Neural progenitor cell (in vitro differentiated cells): ENCODE data around the gene PPP3R1. TPM values are rescaled to one million over a fixed set of nuclear protein-coding genes. Genes with fewer than 3 reads are reported as not detected.
"Not testable (repeated sequence)": the region's sequence is repeated elsewhere in the genome, so short reads cannot be mapped to it uniquely, and the experiment has no call there.

Experiments
- DNase-seq: peaks from one replicate; pipeline ENCODE4 v3.0.0-alpha.2; 2016; ENCODE audit warnings: low spot score
- H2AFZ ChIP-seq: fragments of 200-600 bp; sonication (generic); replicated peaks from 2 replicates; pipeline ENCODE4 v1.6.1; 2016; ENCODE audit warnings: antibody characterized with exemption
- H3F3A ChIP-seq: fragments of 200-600 bp; sonication (generic); 2 replicates; pipeline ENCODE4 v1.6.1; 2016; ENCODE audit warnings: antibody characterized with exemption, low read depth
- H3K27ac ChIP-seq: fragments of 200-600 bp; sonication (generic); 2 replicates; pipeline ENCODE4 v1.5.1; 2016; ENCODE audit warnings: mild to moderate bottlenecking
- H3K27me3 ChIP-seq: fragments of 200-600 bp; sonication (generic); 2 replicates; pipeline ENCODE4 v1.6.1; 2016; ENCODE audit warnings: mild to moderate bottlenecking, moderate library complexity
- H3K36me3 ChIP-seq: fragments of 200-600 bp; sonication (generic); 2 replicates; pipeline ENCODE4 v1.5.1; 2016
- H3K4me1 ChIP-seq: fragments of 200-600 bp; sonication (generic); 2 replicates; pipeline ENCODE4 v1.6.1; 2016; ENCODE audit warnings: mixed run types
- H3K4me2 ChIP-seq: fragments of 200-600 bp; sonication (generic); 2 replicates; pipeline ENCODE4 v1.6.1; 2016
- H3K4me3 ChIP-seq: fragments of 200-600 bp; sonication (generic); 2 replicates; pipeline ENCODE4 v1.5.1; 2016
- H3K79me2 ChIP-seq: fragments of 200-600 bp; sonication (generic); 2 replicates; pipeline ENCODE4 v1.6.1; 2016; ENCODE audit warnings: low read depth
- H3K9ac ChIP-seq: fragments of 200-600 bp; sonication (generic); 2 replicates; pipeline ENCODE4 v1.6.1; 2016
- H3K9me3 ChIP-seq: fragments of 200-600 bp; sonication (generic); 2 replicates; pipeline ENCODE4 v1.5.1; 2016; ENCODE audit warnings: low read depth
- H4K20me1 ChIP-seq: fragments of 200-600 bp; sonication (generic); 2 replicates; pipeline ENCODE4 v1.6.1; 2016; ENCODE audit warnings: low read depth
- H3K27ac Mint-ChIP-seq: 3 replicates; pipeline ENCODE4 v1.8.0; 2021; ENCODE audit warnings: mixed read lengths
- H3K27me3 Mint-ChIP-seq: 2 replicates; pipeline ENCODE4 v1.8.0; 2022; ENCODE audit warnings: low read depth, mild to moderate bottlenecking, inconsistent platforms, moderate library complexity, mixed read lengths; ENCODE audit not compliant: insufficient read depth
- H3K36me3 Mint-ChIP-seq: 3 replicates; pipeline ENCODE4 v1.8.0; 2021; ENCODE audit warnings: mixed read lengths
- H3K4me1 Mint-ChIP-seq: 3 replicates; pipeline ENCODE4 v1.8.0; 2021; ENCODE audit warnings: mixed read lengths
- H3K4me3 Mint-ChIP-seq: 3 replicates; pipeline ENCODE4 v1.8.0; 2021; ENCODE audit warnings: mild to moderate bottlenecking, moderate library complexity, mixed read lengths
- H3K9me3 Mint-ChIP-seq: 3 replicates; pipeline ENCODE4 v1.8.0; 2020; ENCODE audit warnings: mixed read lengths
- EZH2 ChIP-seq: fragments of 200-600 bp; sonication (generic); IDR thresholded peaks from 2 replicates; pipeline ENCODE4 v1.6.1; 2017; ENCODE audit warnings: antibody characterized with exemption, mild to moderate bottlenecking, moderate library complexity
- EZH2phosphoT487 ChIP-seq: fragments of 200-600 bp; sonication (generic); IDR thresholded peaks from 2 replicates; pipeline ENCODE4 v1.6.1; 2017; ENCODE audit warnings: antibody characterized with exemption
- total RNA-seq: library from RNA; depleted of rRNA; stranded (reverse); fragments of >200 nt; gene quantifications from 2 replicates; pipeline ENCODE4 v1.2.3, GENCODE V29; 2015; ENCODE audit warnings: low replicate concordance
- TF ChIP-seq, protein P1 (sequence below): fragments of 200-600 bp; sonication (generic); IDR thresholded peaks from 2 replicates; pipeline ENCODE4 v1.5.1; 2017; ENCODE audit warnings: antibody characterized with exemption, mild to moderate bottlenecking

PPP3R1 gene
- total RNA-seq, 1 donor from 2014 or later: 41.4 TPM

GRCh38 chr2:68176657-68177056, 75.7 kb downstream of the PPP3R1 start:
- no peaks in the 10 kb centered on the region for H3K4me1 ChIP-seq
- H3K36me3 Mint-ChIP-seq: peaks cover 6% of the 10 kb centered on the region
- H3K36me3 ChIP-seq: peaks cover 9% of the 10 kb centered on the region
- H3K4me2 ChIP-seq: no peak overlapping the region
- no peak overlapping the region for H3K9ac ChIP-seq
- no peak overlapping the region for H2AFZ ChIP-seq
- H3K27ac ChIP-seq: no peak overlapping the region
- H3K4me3 ChIP-seq: no peak overlapping the region
- no peaks in the 10 kb centered on the region for H3K79me2 ChIP-seq
- H3K4me3 Mint-ChIP-seq: no peak overlapping the region
- H3K9me3 Mint-ChIP-seq: no peaks in the 10 kb centered on the region
- no peak for DNase-seq
- no peaks in the 10 kb centered on the region for H3K4me1 Mint-ChIP-seq
- TF ChIP-seq EZH2 (no peak), EZH2phosphoT487 (no peak)
- TF ChIP-seq, protein P1, sequence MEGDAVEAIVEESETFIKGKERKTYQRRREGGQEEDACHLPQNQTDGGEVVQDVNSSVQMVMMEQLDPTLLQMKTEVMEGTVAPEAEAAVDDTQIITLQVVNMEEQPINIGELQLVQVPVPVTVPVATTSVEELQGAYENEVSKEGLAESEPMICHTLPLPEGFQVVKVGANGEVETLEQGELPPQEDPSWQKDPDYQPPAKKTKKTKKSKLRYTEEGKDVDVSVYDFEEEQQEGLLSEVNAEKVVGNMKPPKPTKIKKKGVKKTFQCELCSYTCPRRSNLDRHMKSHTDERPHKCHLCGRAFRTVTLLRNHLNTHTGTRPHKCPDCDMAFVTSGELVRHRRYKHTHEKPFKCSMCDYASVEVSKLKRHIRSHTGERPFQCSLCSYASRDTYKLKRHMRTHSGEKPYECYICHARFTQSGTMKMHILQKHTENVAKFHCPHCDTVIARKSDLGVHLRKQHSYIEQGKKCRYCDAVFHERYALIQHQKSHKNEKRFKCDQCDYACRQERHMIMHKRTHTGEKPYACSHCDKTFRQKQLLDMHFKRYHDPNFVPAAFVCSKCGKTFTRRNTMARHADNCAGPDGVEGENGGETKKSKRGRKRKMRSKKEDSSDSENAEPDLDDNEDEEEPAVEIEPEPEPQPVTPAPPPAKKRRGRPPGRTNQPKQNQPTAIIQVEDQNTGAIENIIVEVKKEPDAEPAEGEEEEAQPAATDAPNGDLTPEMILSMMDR: no peak
- no peaks in the 10 kb centered on the region for H3K9me3 ChIP-seq
- H4K20me1 ChIP-seq: no peaks in the 10 kb centered on the region
- no peak overlapping the region for H3K27ac Mint-ChIP-seq
- peaks cover 24% of the 10 kb centered on the region for H3F3A ChIP-seq
- H3K27me3 ChIP-seq: no peaks in the 10 kb centered on the region
- H3K27me3 Mint-ChIP-seq: no peaks in the 10 kb centered on the region

DNA sequence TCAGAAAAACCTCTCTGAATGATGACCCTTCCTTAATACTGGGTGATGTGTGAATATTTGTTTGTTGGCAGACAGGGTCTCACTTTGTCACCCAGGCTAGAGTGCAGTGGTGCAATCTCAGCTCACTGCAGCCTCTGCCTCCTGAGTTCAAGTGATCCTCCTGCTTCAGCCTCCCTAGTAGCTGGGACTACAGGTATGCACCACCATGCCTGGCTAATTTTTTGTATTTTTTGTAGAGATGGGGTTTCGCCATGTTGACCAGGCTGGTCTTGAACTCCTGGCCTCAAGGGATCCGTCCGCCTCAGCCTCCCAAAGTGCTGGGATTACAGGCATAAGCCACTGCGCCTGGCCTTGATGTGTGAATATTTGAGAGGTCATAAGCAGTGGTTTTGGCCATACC, 77.1 kb downstream of the PPP3R1 start:
- H3K4me3 Mint-ChIP-seq, H3K9me3 ChIP-seq, H3K27me3 Mint-ChIP-seq, H3K27ac ChIP-seq, H3K79me2 ChIP-seq, H3K4me3 ChIP-seq, H3K9me3 Mint-ChIP-seq, H3K4me2 ChIP-seq, H3K27me3 ChIP-seq, H3K4me1 Mint-ChIP-seq, H4K20me1 ChIP-seq, H3K4me1 ChIP-seq, H3K36me3 ChIP-seq, DNase-seq, H3K9ac ChIP-seq, H3K36me3 Mint-ChIP-seq, H2AFZ ChIP-seq, H3K27ac Mint-ChIP-seq: not testable (repeated sequence)
- peaks cover 24% of the 10 kb centered on the region for H3F3A ChIP-seq

DNA sequence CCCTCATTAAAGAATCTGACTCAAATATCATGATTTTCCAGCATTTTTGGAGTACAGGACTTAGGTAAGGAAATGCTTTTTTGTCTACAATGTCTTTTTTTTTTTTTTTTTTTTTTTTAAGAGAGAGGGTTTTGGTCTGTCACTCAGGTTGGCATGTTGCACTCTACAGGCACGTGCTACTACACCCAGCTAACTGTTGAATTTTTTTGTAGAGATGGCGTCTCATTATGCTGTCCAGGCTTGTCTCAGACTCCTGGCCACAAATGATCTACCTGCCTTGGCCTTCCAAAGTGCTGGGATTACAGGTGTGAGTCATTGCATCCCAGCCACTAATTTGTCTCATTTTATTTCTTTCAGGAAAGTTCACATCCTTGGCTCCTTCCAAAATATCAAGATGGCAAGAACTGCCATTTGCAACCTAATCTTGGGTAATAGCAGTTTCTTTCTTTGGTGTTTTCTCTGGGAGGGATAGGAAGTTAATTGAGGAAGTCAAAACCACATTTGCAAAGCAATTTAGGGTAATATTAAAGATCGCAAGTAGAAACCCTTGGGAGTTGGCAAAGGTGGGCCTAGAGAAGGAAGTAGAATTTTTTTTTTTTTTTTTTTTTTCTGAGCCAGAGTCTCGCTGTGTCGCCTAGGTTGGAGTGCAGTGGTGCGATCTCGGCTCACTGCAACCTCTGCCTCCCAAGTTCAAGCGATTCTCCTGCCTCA, 79.2 kb downstream of the PPP3R1 start:
- Mint-ChIP-seq H3K27ac (no peak overlapping the region), H3K4me3 (no peak overlapping the region), H3K4me1 (no peaks in the 10 kb centered on the region), H3K9me3 (no peaks in the 10 kb centered on the region), H3K36me3 (peaks cover 4% of the 10 kb centered on the region), H3K27me3 (no peaks in the 10 kb centered on the region)
- H3K9me3 ChIP-seq: no peaks in the 10 kb centered on the region
- DNase-seq: no peak
- no peak overlapping the region for H3K4me3 ChIP-seq
- H3K79me2 ChIP-seq: no peaks in the 10 kb centered on the region
- no peak overlapping the region for H3K9ac ChIP-seq
- H3K36me3 ChIP-seq: no peaks in the 10 kb centered on the region
- no peaks in the 10 kb centered on the region for H3K4me1 ChIP-seq
- H3K27ac ChIP-seq: no peak overlapping the region
- H2AFZ ChIP-seq: no peak overlapping the region
- TF ChIP-seq, protein P1: no peak
- TF ChIP-seq EZH2phosphoT487: no peak
- TF ChIP-seq EZH2: no peak
- no peaks in the 10 kb centered on the region for H4K20me1 ChIP-seq
- no peaks in the 10 kb centered on the region for H3K27me3 ChIP-seq
- no peak overlapping the region for H3K4me2 ChIP-seq
- H3F3A ChIP-seq: peaks cover 9% of the 10 kb centered on the region

- Histone ChIP-seq H3K79me2 (no peaks in the 10 kb centered on the region), H4K20me1 (no peaks in the 10 kb centered on the region), H3K4me1 (no peaks in the 10 kb centered on the region), H3F3A (peaks cover 7% of the 10 kb centered on the region), H3K4me3 (no peak overlapping the region), H3K36me3 (no peaks in the 10 kb centered on the region), H2AFZ (no peak overlapping the region), H3K9me3 (no peaks in the 10 kb centered on the region), H3K9ac (no peak overlapping the region), H3K27ac (no peak overlapping the region), H3K4me2 (no peak overlapping the region), H3K27me3 (no peaks in the 10 kb centered on the region)
- no peaks in the 10 kb centered on the region for H3K27me3 Mint-ChIP-seq
- TF ChIP-seq EZH2 (no peak), EZH2phosphoT487 (no peak)
- TF ChIP-seq, protein P1: no peak
- H3K4me3 Mint-ChIP-seq: no peak overlapping the region
- no peak for DNase-seq
- H3K36me3 Mint-ChIP-seq: peaks cover 4% of the 10 kb centered on the region
- H3K4me1 Mint-ChIP-seq: no peaks in the 10 kb centered on the region
- H3K27ac Mint-ChIP-seq: no peak overlapping the region
- no peaks in the 10 kb centered on the region for H3K9me3 Mint-ChIP-seq
These were observed 79.8 kb downstream of the PPP3R1 start for GRCh38 chr2:68172521-68172920.
